Right lobe of liver (tissue), 4 donors: ENCODE data around the gene TAS2R50.

Experiments used
- POLR2A ChIP-seq: fragments of 450-650 bp; IDR thresholded peaks from one replicate; pipeline ENCODE4 v1.6.1; 2017; ENCODE audit warnings: antibody characterized with exemption, mild to moderate bottlenecking
- TF ChIP-seq, protein P1 (sequence below), 4 donors: fragments of 200-600 bp in 3 of 4; fragments of 450-650 bp in 1 of 4; IDR thresholded peaks; one replicate each; pipeline versions ENCODE4 v1.5.1 to v1.8.0; 2016 to 2022; ENCODE audit warnings: antibody characterized with exemption in 4 of 4, mild to moderate bottlenecking in 2 of 4
- donor health status: DM: no; HTN: no; CAD: no.
- donor health status: DM: no; HTN: no; CAD: no.
- donor health status: DM: no; HTN: yes; CAD: no.

GRCh38 chr12:10952645-10953044 is 34.1 kb downstream of the TAS2R50 start:
- TF ChIP-seq, protein P1, sequence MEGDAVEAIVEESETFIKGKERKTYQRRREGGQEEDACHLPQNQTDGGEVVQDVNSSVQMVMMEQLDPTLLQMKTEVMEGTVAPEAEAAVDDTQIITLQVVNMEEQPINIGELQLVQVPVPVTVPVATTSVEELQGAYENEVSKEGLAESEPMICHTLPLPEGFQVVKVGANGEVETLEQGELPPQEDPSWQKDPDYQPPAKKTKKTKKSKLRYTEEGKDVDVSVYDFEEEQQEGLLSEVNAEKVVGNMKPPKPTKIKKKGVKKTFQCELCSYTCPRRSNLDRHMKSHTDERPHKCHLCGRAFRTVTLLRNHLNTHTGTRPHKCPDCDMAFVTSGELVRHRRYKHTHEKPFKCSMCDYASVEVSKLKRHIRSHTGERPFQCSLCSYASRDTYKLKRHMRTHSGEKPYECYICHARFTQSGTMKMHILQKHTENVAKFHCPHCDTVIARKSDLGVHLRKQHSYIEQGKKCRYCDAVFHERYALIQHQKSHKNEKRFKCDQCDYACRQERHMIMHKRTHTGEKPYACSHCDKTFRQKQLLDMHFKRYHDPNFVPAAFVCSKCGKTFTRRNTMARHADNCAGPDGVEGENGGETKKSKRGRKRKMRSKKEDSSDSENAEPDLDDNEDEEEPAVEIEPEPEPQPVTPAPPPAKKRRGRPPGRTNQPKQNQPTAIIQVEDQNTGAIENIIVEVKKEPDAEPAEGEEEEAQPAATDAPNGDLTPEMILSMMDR (IDR thresholded peaks at IDR 0.05): no peak
- no peak for TF ChIP-seq POLR2A
